HepG2 (cell line): ENCODE results near the gene FAAP100. TPM values are rescaled to one million over a fixed set of nuclear protein-coding genes. Genes with fewer than 3 reads are reported as not detected.
A peak's percentile ranks its signal among the peaks of the same experiment; 100 is the strongest.

ENCODE experiments used
- ATAC-seq: fragments of 200-7000 bp; cut with Tn5 transposase; 3 replicates; pipeline ENCODE4 v1.9.1; 2020; ENCODE audit warnings: mild to moderate bottlenecking, moderate library complexity
- BruUV-seq: library from RNA; stranded (reverse); fragments of 400-500 nt; replicated peaks from 2 replicates; lab custom pipeline; 2021; lab: Mats Ljungman, UMichigan
- CTCF ChIA-PET: fragments of 300-600 bp; formaldehyde crosslinking; extraction: SDS; loops from one replicate; lab custom pipeline; 2021; ENCODE audit warnings: low total read pairs, inconsistent platforms, low intra/inter-chr PET ratio; lab: Yijun Ruan, JAX
- POLR2A ChIA-PET: fragments of 350-600 bp; sonication (Branson Sonifier 250); formaldehyde crosslinking; loops from one replicate; lab custom pipeline; 2020; ENCODE audit warnings: antibody characterized with exemption, inconsistent platforms; lab: Yijun Ruan, JAX
- DNase-seq: peaks from one replicate; pipeline ENCODE4 v3.0.0-alpha.2; 2015; ENCODE audit warnings: low spot score
- FAIRE-seq: peaks from 3 replicates; lab custom pipeline; 2011; peaks lifted over from hg19 to GRCh38; lab: Jason Lieb, UNC
- H2AFZ ChIP-seq: one replicate; pipeline ENCODE4 v1.6.1; 2011; ENCODE audit warnings: low read length, inconsistent platforms
- H3K27ac ChIP-seq: fragments of 300-600 bp; 3 replicates; pipeline ENCODE4 v1.8.0; 2011; ENCODE audit warnings: mixed run types, mild to moderate bottlenecking, mixed read lengths, low read length, inconsistent platforms; ENCODE audit not compliant: insufficient read depth; ENCODE audit errors: extremely low read length
- H3K27me3 ChIP-seq, 2 experiments: fragments of 200-600 bp in 1 of 2; 2 replicates in 1 of 2; 3 replicates in 1 of 2; pipeline versions ENCODE4 v1.6.0 to v1.8.0; 2011; ENCODE audit warnings: low read length in 2 of 2, mild to moderate bottlenecking in 2 of 2, moderate library complexity in 2 of 2, inconsistent platforms in 1 of 2; ENCODE audit not compliant: insufficient read depth in 2 of 2, control insufficient read depth in 1 of 2
- H3K36me3 ChIP-seq, 2 experiments: fragments of 200-600 bp in 1 of 2; replicated peaks in 1 of 2; 2 replicates in 1 of 2; 3 replicates in 1 of 2; pipeline versions ENCODE4 v1.5.1 to v1.8.0; 2011; ENCODE audit warnings: low read length in 2 of 2, inconsistent platforms in 1 of 2; ENCODE audit not compliant: insufficient read depth in 2 of 2, control insufficient read depth in 1 of 2
- H3K4me1 ChIP-seq: 2 replicates; pipeline ENCODE4 v1.5.1; 2012; ENCODE audit warnings: low read length, inconsistent platforms; ENCODE audit not compliant: insufficient read depth
- H3K4me2 ChIP-seq: 2 replicates; pipeline ENCODE4 v1.6.0; 2011; ENCODE audit warnings: low read depth, low read length, inconsistent platforms
- H3K4me3 ChIP-seq, 3 experiments: fragments of 200-600 bp in 1 of 3; sonication (generic), shearing (Covaris generic) in 1 of 3; replicated peaks in 1 of 3; 2 replicates each; pipeline ENCODE4 v1.5.1; 2011 to 2016; ENCODE audit warnings: low read length in 3 of 3, inconsistent platforms in 2 of 3, low read depth in 2 of 3, mild to moderate bottlenecking in 2 of 3, control low read depth in 1 of 3, mixed read lengths in 1 of 3; ENCODE audit not compliant: insufficient read depth in 1 of 3
- H3K79me2 ChIP-seq: one replicate; pipeline ENCODE4 v1.6.1; 2011; ENCODE audit warnings: low read length, inconsistent platforms; ENCODE audit not compliant: insufficient read depth
- H3K9ac ChIP-seq: 2 replicates; pipeline ENCODE4 v1.6.0; 2011; ENCODE audit warnings: mild to moderate bottlenecking, low read depth, low read length, inconsistent platforms; ENCODE audit not compliant: insufficient read depth
- H3K9me3 ChIP-seq: 2 replicates; pipeline ENCODE4 v1.5.1; 2012; ENCODE audit warnings: mild to moderate bottlenecking, low read length
- H4K20me1 ChIP-seq: 2 replicates; pipeline ENCODE4 v1.6.0; 2011; ENCODE audit warnings: inconsistent platforms, mild to moderate bottlenecking, low read length, moderate library complexity; ENCODE audit not compliant: insufficient read depth
- CCDC6 ChIP-seq: sonication (generic); formaldehyde crosslinking; IDR thresholded peaks from 2 replicates; pipeline ENCODE4 v1.8.1; 2022; ENCODE audit warnings: mild to moderate bottlenecking, missing genetic modification reagents, moderate library complexity
- CHD4 ChIP-seq: fragments of 200-600 bp; sonication (generic); IDR thresholded peaks from 2 replicates; pipeline ENCODE4 v1.7.0; 2017; ENCODE audit warnings: mild to moderate bottlenecking, low read length, borderline replicate concordance
- ESRRA ChIP-seq: sonication (generic); formaldehyde crosslinking; IDR thresholded peaks from 2 replicates; pipeline ENCODE4 v1.5.1; 2020; ENCODE audit warnings: mild to moderate bottlenecking, low read depth, missing genetic modification reagents
- HOXA9 ChIP-seq: sonication (generic); formaldehyde crosslinking; IDR thresholded peaks from 2 replicates; pipeline ENCODE4 v1.8.1; 2022; ENCODE audit warnings: missing genetic modification reagents, mild to moderate bottlenecking, moderate library complexity, borderline replicate concordance
- MED13 ChIP-seq: sonication (generic); formaldehyde crosslinking; IDR thresholded peaks from 2 replicates; pipeline ENCODE4 v1.5.0; 2020; ENCODE audit warnings: missing genetic modification reagents
- MEF2D ChIP-seq: sonication (generic); formaldehyde crosslinking; IDR thresholded peaks from 2 replicates; pipeline ENCODE4 v1.5.1; 2020; ENCODE audit warnings: mild to moderate bottlenecking, missing genetic modification reagents
- MTF2 ChIP-seq: sonication (generic); formaldehyde crosslinking; IDR thresholded peaks from 2 replicates; pipeline ENCODE4 v1.5.0; 2020; ENCODE audit warnings: missing genetic modification reagents, borderline replicate concordance
- PAXIP1 ChIP-seq: sonication (generic); formaldehyde crosslinking; conservative IDR thresholded peaks from 2 replicates; pipeline ENCODE4 v1.4.0; 2020; ENCODE audit warnings: mild to moderate bottlenecking, missing genetic modification reagents, moderate library complexity
- SETDB1 ChIP-seq: sonication (generic); formaldehyde crosslinking; IDR thresholded peaks from 2 replicates; pipeline ENCODE4 v1.5.1; 2020; ENCODE audit warnings: missing genetic modification reagents, mild to moderate bottlenecking, borderline replicate concordance
- ZBTB37 ChIP-seq: sonication (generic); formaldehyde crosslinking; IDR thresholded peaks from 2 replicates; pipeline ENCODE4 v1.4.0; 2020; ENCODE audit warnings: mild to moderate bottlenecking, missing genetic modification reagents
- ZNF572 ChIP-seq: sonication (generic); formaldehyde crosslinking; IDR thresholded peaks from 2 replicates; pipeline ENCODE4 v1.5.1; 2020; ENCODE audit warnings: mild to moderate bottlenecking, missing genetic modification reagents
- ZNF775 ChIP-seq: sonication (generic); formaldehyde crosslinking; IDR thresholded peaks from 2 replicates; pipeline ENCODE4 v1.4.0; 2020; ENCODE audit warnings: missing genetic modification reagents, mild to moderate bottlenecking, moderate library complexity, borderline replicate concordance
- WGBS: methylation state at CpG from one replicate; pipeline ENCODE4 v1.1.6; 2017; ENCODE audit warnings: low lambda C conversion rate; 5-methylcytosine and 5-hydroxymethylcytosine counted together
- in situ Hi-C: cut with HindIII; loops from 2 replicates; pipeline ENCODE4 v1.10.0; 2017; ENCODE audit warnings: low pct_unique_long_range_greater_than_20kb; ENCODE audit not compliant: extremely low pct_ligation_motif_present
- intact Hi-C: fragments of 100-400 bp; cut with micrococcal nuclease; formaldehyde crosslinking; loops from one replicate; pipeline ENCODE4 v1.10.0; 2022; ENCODE audit not compliant: unreplicated experiment
- polyA plus RNA-seq, 8 experiments: library from polyadenylated mRNA; depleted of rRNA in 3 of 8; stranded (reverse) in 7 of 8; unstranded in 1 of 8; fragments of >200 nt; fragmentation: Illumina TruSeq in 4 of 8; extraction: Trizol in 4 of 8; gene quantifications; 2 replicates each; pipeline versions ENCODE4 v1.2.1 to v1.2.3, GENCODE V29; 2011 to 2016; ENCODE audit warnings: low read depth in 4 of 8, missing spikeins in 1 of 8, mixed read lengths in 1 of 8; ENCODE audit not compliant: insufficient read depth in 1 of 8
- total RNA-seq, 5 experiments: library from RNA; depleted of rRNA; stranded (reverse); fragments of >200 nt; fragmentation: Illumina TruSeq; extraction: Trizol; gene quantifications; 2 replicates each; pipeline ENCODE4 v1.2.3, GENCODE V29; 2016; ENCODE audit warnings: low read depth in 1 of 5
- TF ChIP-seq, protein P1 (sequence below): IDR thresholded peaks from 2 replicates; pipeline ENCODE4 v1.4.0; 2020; ENCODE audit warnings: mild to moderate bottlenecking, missing genetic modification reagents

The FAAP100 gene
- total and polyA plus RNA-seq, 2 of the 13 experiments (the other 11 are each of a cell fraction or from before 2014, with no cell fraction given) = 7.6 to 20.8 TPM

GRCh38 chr17:81513372-81513752, 38.8 kb downstream of the FAAP100 start:
- Histone ChIP-seq H3K4me3 (peak overlapping the region; percentile 54 to 88 (median 75)), H3K9ac (peak overlapping the region; percentile 99), H3K27ac (peak overlapping the region; percentile 86), H3K27me3 (no peaks in the 10 kb centered on the region; a peak in 1 of 5 replicates), H3K9me3 (no peaks in the 10 kb centered on the region), H3K4me2 (peak overlapping the region; percentile 97), H4K20me1 (peaks cover 38% of the 10 kb centered on the region), H3K79me2 (peaks cover 26% of the 10 kb centered on the region), H2AFZ (no peak overlapping the region), H3K4me1 (peaks cover 56% of the 10 kb centered on the region), H3K36me3 (peaks cover 14 to 23% of the 10 kb centered on the region in 2 experiments)
- POLR2A ChIA-PET = interaction anchor here (0.5 to 4.3 kb wide), 17 partner anchors 10 to 290 kb away, joined by 3 to 27 read pairs (median 5); partner anchors contain the start of genes BAHCC1, CEP131, FAAP100 and MRPL12
- DNase-seq (peak; percentile 80), FAIRE-seq (no peak), ATAC-seq (peak; percentile 41)
- in situ Hi-C loops (no loop called here), intact Hi-C loops (loop anchor here (10.0 kb wide), 1 partner anchor 119 kb away; the partner anchor contains the start of gene BAHCC1)
- BruUV-seq = no TSS peak
- WGBS = 0% methylated on average over 16 of the region's 23 CpGs
- CTCF ChIA-PET = no interaction called here
- TF ChIP-seq ZNF775 (CRISPR knock-in tag) (no peak), SETDB1 (CRISPR knock-in tag) (0 out of 2 replicates have a peak, but pooled peaks have one; percentile 36), MTF2 (CRISPR knock-in tag) (peak; percentile 78; the same call in 1 of the 2 replicates), MEF2D (CRISPR knock-in tag) (peak; percentile 68), MED13 (CRISPR knock-in tag) (no peak), PAXIP1 (CRISPR knock-in tag) (no peak), ZBTB37 (CRISPR knock-in tag) (peak; percentile 41; the same call in 1 of the 2 replicates), CCDC6 (peak; percentile 24; the same call in 1 of the 2 replicates), CHD4 (peak; percentile 39; the same call in 1 of the 2 replicates), HOXA9 (CRISPR knock-in tag) (0 out of 2 replicates have a peak, but pooled peaks have one; percentile 39), ESRRA (CRISPR knock-in tag) (0 out of 2 replicates have a peak, but pooled peaks have one; percentile 22), ZNF572 (CRISPR knock-in tag) (peak; percentile 52; the same call in 1 of the 2 replicates)
- TF ChIP-seq, protein P1, sequence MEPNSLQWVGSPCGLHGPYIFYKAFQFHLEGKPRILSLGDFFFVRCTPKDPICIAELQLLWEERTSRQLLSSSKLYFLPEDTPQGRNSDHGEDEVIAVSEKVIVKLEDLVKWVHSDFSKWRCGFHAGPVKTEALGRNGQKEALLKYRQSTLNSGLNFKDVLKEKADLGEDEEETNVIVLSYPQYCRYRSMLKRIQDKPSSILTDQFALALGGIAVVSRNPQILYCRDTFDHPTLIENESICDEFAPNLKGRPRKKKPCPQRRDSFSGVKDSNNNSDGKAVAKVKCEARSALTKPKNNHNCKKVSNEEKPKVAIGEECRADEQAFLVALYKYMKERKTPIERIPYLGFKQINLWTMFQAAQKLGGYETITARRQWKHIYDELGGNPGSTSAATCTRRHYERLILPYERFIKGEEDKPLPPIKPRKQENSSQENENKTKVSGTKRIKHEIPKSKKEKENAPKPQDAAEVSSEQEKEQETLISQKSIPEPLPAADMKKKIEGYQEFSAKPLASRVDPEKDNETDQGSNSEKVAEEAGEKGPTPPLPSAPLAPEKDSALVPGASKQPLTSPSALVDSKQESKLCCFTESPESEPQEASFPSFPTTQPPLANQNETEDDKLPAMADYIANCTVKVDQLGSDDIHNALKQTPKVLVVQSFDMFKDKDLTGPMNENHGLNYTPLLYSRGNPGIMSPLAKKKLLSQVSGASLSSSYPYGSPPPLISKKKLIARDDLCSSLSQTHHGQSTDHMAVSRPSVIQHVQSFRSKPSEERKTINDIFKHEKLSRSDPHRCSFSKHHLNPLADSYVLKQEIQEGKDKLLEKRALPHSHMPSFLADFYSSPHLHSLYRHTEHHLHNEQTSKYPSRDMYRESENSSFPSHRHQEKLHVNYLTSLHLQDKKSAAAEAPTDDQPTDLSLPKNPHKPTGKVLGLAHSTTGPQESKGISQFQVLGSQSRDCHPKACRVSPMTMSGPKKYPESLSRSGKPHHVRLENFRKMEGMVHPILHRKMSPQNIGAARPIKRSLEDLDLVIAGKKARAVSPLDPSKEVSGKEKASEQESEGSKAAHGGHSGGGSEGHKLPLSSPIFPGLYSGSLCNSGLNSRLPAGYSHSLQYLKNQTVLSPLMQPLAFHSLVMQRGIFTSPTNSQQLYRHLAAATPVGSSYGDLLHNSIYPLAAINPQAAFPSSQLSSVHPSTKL = peak; percentile 23; the same call in 1 of the 2 replicates
